ENCODE data around the gene PSRC1. TPM values are rescaled to one million over a fixed set of nuclear protein-coding genes. Genes with fewer than 3 reads are reported as not detected.

The PSRC1 gene
- total RNA-seq, 4 donors from 2014 or later: 5.3 to 12.5 (median 6.4) TPM

- H3K4me1 ChIP-seq: peaks cover 22 to 54% (median 43%) of the 10 kb centered on the region in 4 donors
- H3K4me3 ChIP-seq: peak overlapping the region; percentile 5 to 45 (median 30)
- intact Hi-C loops (cut with DNase I): no loop called here
- TF ChIP-seq EP300 (IDR thresholded peaks at IDR 0.05): no peak
- peak in 1 of 3 experiments; percentile 26 for TF ChIP-seq CTCF (IDR thresholded peaks at IDR 0.05)
- peaks cover 0 to 17% (median 12%) of the 10 kb centered on the region in 4 donors for H3K36me3 ChIP-seq
- peak overlapping the region; percentile 86 to 90 (median 89) for H3K27ac ChIP-seq (replicated peaks in 1 of 4)
- no peak for DNase-seq (ENCODE audit: extremely low spot score)
- WGBS: 72% methylated on average over 15 of the region's 15 CpGs
- H3K9me3 ChIP-seq: no peaks in the 10 kb centered on the region
- no peaks in the 10 kb centered on the region for H3K27me3 ChIP-seq
These were observed 27.8 kb downstream of the PSRC1 start for GRCh38 chr1:109255097-109255651.

GRCh38 chr1:109254621-109255096, 28.3 kb downstream of the PSRC1 start:
- peaks cover 0 to 15% (median 11%) of the 10 kb centered on the region in 4 donors for H3K36me3 ChIP-seq
- whole genome bisulfite sequencing: 77% methylated on average over 7 of the region's 7 CpGs
- no peak for DNase-seq (ENCODE audit: extremely low spot score)
- no peaks in the 10 kb centered on the region for H3K9me3 ChIP-seq
- peak overlapping the region; percentile 86 to 90 (median 89) for H3K27ac ChIP-seq (replicated peaks in 1 of 4)
- no peak for TF ChIP-seq EP300 (IDR thresholded peaks at IDR 0.05)
- no peak for TF ChIP-seq POLR2AphosphoS5 (IDR thresholded peaks at IDR 0.05)
- no peak for TF ChIP-seq POLR2A (IDR thresholded peaks at IDR 0.05; ENCODE audit: low read depth)
- no peak for TF ChIP-seq CTCF (IDR thresholded peaks at IDR 0.05)
- H3K27me3 ChIP-seq: no peaks in the 10 kb centered on the region
- H3K4me1 ChIP-seq: peaks cover 24 to 60% (median 46%) of the 10 kb centered on the region in 4 donors
- intact Hi-C loops (cut with DNase I): no loop called here
- H3K4me3 ChIP-seq: peak overlapping the region; percentile 5 to 45 (median 30)

- H3K4me1 ChIP-seq: peaks cover 27 to 64% (median 49%) of the 10 kb centered on the region in 4 donors
- TF ChIP-seq CTCF (IDR thresholded peaks at IDR 0.05) (no peak), POLR2AphosphoS5 (IDR thresholded peaks at IDR 0.05) (no peak), POLR2A (IDR thresholded peaks at IDR 0.05; ENCODE audit: low read depth) (no peak), EP300 (IDR thresholded peaks at IDR 0.05) (no peak)
- intact Hi-C loops (cut with DNase I): no loop called here
- peak overlapping the region; percentile 86 to 90 (median 89) for H3K27ac ChIP-seq (replicated peaks in 1 of 4)
- H3K9me3 ChIP-seq: no peaks in the 10 kb centered on the region
- H3K4me3 ChIP-seq: peak overlapping the region; percentile 29 to 45 (median 34)
- H3K27me3 ChIP-seq: no peaks in the 10 kb centered on the region
- DNase-seq (ENCODE audit: extremely low spot score): no peak
- peaks cover 0 to 8% (median 7%) of the 10 kb centered on the region in 4 donors for H3K36me3 ChIP-seq
- 37% methylated on average over 5 of the region's 9 CpGs for WGBS
These were observed 28.9 kb downstream of the PSRC1 start for GRCh38 chr1:109253803-109254620.

GRCh38 chr1:109252893-109253802, 29.8 kb downstream of the PSRC1 start:
- H3K27ac ChIP-seq (replicated peaks in 1 of 4): peak overlapping the region; percentile 86 to 90 (median 89)
- intact Hi-C loops (cut with DNase I): no loop called here
- no peaks in the 10 kb centered on the region for H3K9me3 ChIP-seq
- H3K36me3 ChIP-seq: no peaks in the 10 kb centered on the region
- whole genome bisulfite sequencing: 71% methylated on average over 16 of the region's 33 CpGs
- TF ChIP-seq POLR2AphosphoS5 (IDR thresholded peaks at IDR 0.05) (peak; percentile 18 to 48), EP300 (IDR thresholded peaks at IDR 0.05) (no peak)
- peak overlapping the region; percentile 29 to 45 (median 34) for H3K4me3 ChIP-seq
- DNase-seq (ENCODE audit: extremely low spot score): no peak
- H3K4me1 ChIP-seq: peaks cover 29 to 70% (median 54%) of the 10 kb centered on the region in 4 donors
- no peaks in the 10 kb centered on the region for H3K27me3 ChIP-seq
